Measurements from ENCODE around the gene PDZD2.

Gene PDZD2

DNA sequence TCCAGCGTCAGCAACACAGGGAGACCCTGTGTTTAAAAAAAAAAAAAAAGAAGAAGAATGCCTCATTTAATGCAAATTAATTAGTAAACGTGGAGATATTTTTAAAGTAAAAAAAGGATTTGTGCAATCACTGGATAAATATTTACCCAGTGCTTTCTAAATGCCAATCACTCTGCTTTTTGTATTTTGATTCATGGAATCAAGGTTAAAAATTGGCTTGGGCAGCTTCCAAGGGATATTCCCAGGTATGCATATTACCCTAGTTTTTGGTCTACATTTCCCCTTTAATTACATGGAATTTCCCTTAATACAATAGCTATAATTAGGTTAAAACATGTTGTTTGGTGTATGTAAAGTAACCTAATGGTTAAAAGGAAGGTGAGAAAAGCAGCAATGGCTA is 31.4 kb upstream of the PDZD2 start:
- Histone ChIP-seq H3K9me3 (ENCODE audit: insufficient read depth, low read depth, low read length) (no peaks in the 10 kb centered on the region), H3K79me2 (ENCODE audit: control insufficient read depth, insufficient read depth, low read length, poor library complexity) (no peaks in the 10 kb centered on the region), H3K23ac (ENCODE audit: low read length) (no peak overlapping the region), H4K8ac (ENCODE audit: low read depth, low read length) (no peak overlapping the region), H2BK12ac (ENCODE audit: low read length) (no peak overlapping the region), H3K4ac (ENCODE audit: low read depth, low read length) (no peak overlapping the region), H3K36me3 (ENCODE audit: control insufficient read depth in 1 of 2, insufficient read depth in 2 of 2, low read length in 2 of 2) (no peaks in the 10 kb centered on the region), H4K91ac (ENCODE audit: low read depth, low read length) (no peak overlapping the region), H2AFZ (ENCODE audit: insufficient read depth, low read length, poor library complexity) (no peak overlapping the region), H2AK5ac (ENCODE audit: low read length) (no peak overlapping the region), H2BK5ac (ENCODE audit: low read depth, low read length, poor library complexity) (no peak overlapping the region), H3K18ac (ENCODE audit: low read length) (no peak overlapping the region), H3K79me1 (ENCODE audit: low read length) (no peaks in the 10 kb centered on the region), H2BK120ac (ENCODE audit: insufficient read depth, low read length, poor library complexity) (no peak overlapping the region), H3K4me1 (ENCODE audit: control insufficient read depth in 1 of 2, insufficient read depth in 2 of 2, low read length in 2 of 2) (no peaks in the 10 kb centered on the region), H3K9ac (ENCODE audit: low read length) (no peak overlapping the region), H3K4me2 (ENCODE audit: low read length) (no peak overlapping the region), H3K14ac (ENCODE audit: low read length) (no peak overlapping the region), H3K4me3 (ENCODE audit: low read depth, low read length) (no peak overlapping the region), H3K27ac (ENCODE audit: low read depth, low read length) (no peak overlapping the region), H3K27me3 (ENCODE audit: insufficient read depth, low read length) (no peaks in the 10 kb centered on the region), H4K12ac (ENCODE audit: low read depth, low read length) (no peak overlapping the region)
- WGBS (ENCODE audit: extremely low coverage, insufficient coverage, insufficient read length) = no CpG with 5 or more reads among the region's 2 CpGs
- no peak for DNase-seq

GRCh38 chr5:31611002-31611401 is 27.9 kb upstream of the PDZD2 start:
- Histone ChIP-seq H2AK5ac (ENCODE audit: low read length) (no peak overlapping the region), H3K4me2 (ENCODE audit: low read length) (no peak overlapping the region), H3K27ac (ENCODE audit: low read depth, low read length) (no peak overlapping the region), H4K8ac (ENCODE audit: low read depth, low read length) (no peak overlapping the region), H3K79me1 (ENCODE audit: low read length) (no peaks in the 10 kb centered on the region), H3K9me3 (ENCODE audit: insufficient read depth, low read depth, low read length) (no peaks in the 10 kb centered on the region), H3K79me2 (ENCODE audit: control insufficient read depth, insufficient read depth, low read length, poor library complexity) (no peaks in the 10 kb centered on the region), H3K36me3 (ENCODE audit: control insufficient read depth in 1 of 2, insufficient read depth in 2 of 2, low read length in 2 of 2) (no peaks in the 10 kb centered on the region), H4K12ac (ENCODE audit: low read depth, low read length) (no peak overlapping the region), H3K9ac (ENCODE audit: low read length) (no peak overlapping the region), H2BK12ac (ENCODE audit: low read length) (no peak overlapping the region), H3K18ac (ENCODE audit: low read length) (no peak overlapping the region), H3K14ac (ENCODE audit: low read length) (no peak overlapping the region), H3K27me3 (ENCODE audit: insufficient read depth, low read length) (no peaks in the 10 kb centered on the region), H3K4ac (ENCODE audit: low read depth, low read length) (no peak overlapping the region), H3K4me1 (ENCODE audit: control insufficient read depth in 1 of 2, insufficient read depth in 2 of 2, low read length in 2 of 2) (no peaks in the 10 kb centered on the region), H4K91ac (ENCODE audit: low read depth, low read length) (no peak overlapping the region), H3K4me3 (ENCODE audit: low read depth, low read length) (no peak overlapping the region), H2AFZ (ENCODE audit: insufficient read depth, low read length, poor library complexity) (no peak overlapping the region), H3K23ac (ENCODE audit: low read length) (no peak overlapping the region), H2BK5ac (ENCODE audit: low read depth, low read length, poor library complexity) (no peak overlapping the region), H2BK120ac (ENCODE audit: insufficient read depth, low read length, poor library complexity) (no peak overlapping the region)
- no peak for DNase-seq
- no CpG with 5 or more reads among the region's 2 CpGs for WGBS (ENCODE audit: extremely low coverage, insufficient coverage, insufficient read length)

GRCh38 chr5:31613651-31614050 is 25.3 kb upstream of the PDZD2 start:
- H2AK5ac ChIP-seq (ENCODE audit: low read length) = no peak overlapping the region
- no peak overlapping the region for H3K27ac ChIP-seq (ENCODE audit: low read depth, low read length)
- no peak overlapping the region for H4K91ac ChIP-seq (ENCODE audit: low read depth, low read length)
- no peaks in the 10 kb centered on the region for H3K36me3 ChIP-seq (ENCODE audit: control insufficient read depth in 1 of 2, insufficient read depth in 2 of 2, low read length in 2 of 2)
- no peak overlapping the region for H3K9ac ChIP-seq (ENCODE audit: low read length)
- H3K4ac ChIP-seq (ENCODE audit: low read depth, low read length) = no peak overlapping the region
- no peak overlapping the region for H4K12ac ChIP-seq (ENCODE audit: low read depth, low read length)
- H3K79me2 ChIP-seq (ENCODE audit: control insufficient read depth, insufficient read depth, low read length, poor library complexity) = no peaks in the 10 kb centered on the region
- DNase-seq = peak; percentile 6 to 31
- no peak overlapping the region for H2BK120ac ChIP-seq (ENCODE audit: insufficient read depth, low read length, poor library complexity)
- H3K27me3 ChIP-seq (ENCODE audit: insufficient read depth, low read length) = no peaks in the 10 kb centered on the region
- H3K4me2 ChIP-seq (ENCODE audit: low read length) = no peak overlapping the region
- H3K79me1 ChIP-seq (ENCODE audit: low read length) = no peaks in the 10 kb centered on the region
- no peak overlapping the region for H2BK5ac ChIP-seq (ENCODE audit: low read depth, low read length, poor library complexity)
- no CpG with 5 or more reads among the region's 1 CpG for WGBS (ENCODE audit: extremely low coverage, insufficient coverage, insufficient read length)
- H4K8ac ChIP-seq (ENCODE audit: low read depth, low read length) = no peak overlapping the region
- H3K23ac ChIP-seq (ENCODE audit: low read length) = no peak overlapping the region
- no peak overlapping the region for H2AFZ ChIP-seq (ENCODE audit: insufficient read depth, low read length, poor library complexity)
- H3K14ac ChIP-seq (ENCODE audit: low read length) = no peak overlapping the region
- no peak overlapping the region for H2BK12ac ChIP-seq (ENCODE audit: low read length)
- H3K9me3 ChIP-seq (ENCODE audit: insufficient read depth, low read depth, low read length) = no peaks in the 10 kb centered on the region
- H3K4me1 ChIP-seq (ENCODE audit: control insufficient read depth in 1 of 2, insufficient read depth in 2 of 2, low read length in 2 of 2) = no peaks in the 10 kb centered on the region
- H3K4me3 ChIP-seq (ENCODE audit: low read depth, low read length) = no peak overlapping the region
- no peak overlapping the region for H3K18ac ChIP-seq (ENCODE audit: low read length)

DNA sequence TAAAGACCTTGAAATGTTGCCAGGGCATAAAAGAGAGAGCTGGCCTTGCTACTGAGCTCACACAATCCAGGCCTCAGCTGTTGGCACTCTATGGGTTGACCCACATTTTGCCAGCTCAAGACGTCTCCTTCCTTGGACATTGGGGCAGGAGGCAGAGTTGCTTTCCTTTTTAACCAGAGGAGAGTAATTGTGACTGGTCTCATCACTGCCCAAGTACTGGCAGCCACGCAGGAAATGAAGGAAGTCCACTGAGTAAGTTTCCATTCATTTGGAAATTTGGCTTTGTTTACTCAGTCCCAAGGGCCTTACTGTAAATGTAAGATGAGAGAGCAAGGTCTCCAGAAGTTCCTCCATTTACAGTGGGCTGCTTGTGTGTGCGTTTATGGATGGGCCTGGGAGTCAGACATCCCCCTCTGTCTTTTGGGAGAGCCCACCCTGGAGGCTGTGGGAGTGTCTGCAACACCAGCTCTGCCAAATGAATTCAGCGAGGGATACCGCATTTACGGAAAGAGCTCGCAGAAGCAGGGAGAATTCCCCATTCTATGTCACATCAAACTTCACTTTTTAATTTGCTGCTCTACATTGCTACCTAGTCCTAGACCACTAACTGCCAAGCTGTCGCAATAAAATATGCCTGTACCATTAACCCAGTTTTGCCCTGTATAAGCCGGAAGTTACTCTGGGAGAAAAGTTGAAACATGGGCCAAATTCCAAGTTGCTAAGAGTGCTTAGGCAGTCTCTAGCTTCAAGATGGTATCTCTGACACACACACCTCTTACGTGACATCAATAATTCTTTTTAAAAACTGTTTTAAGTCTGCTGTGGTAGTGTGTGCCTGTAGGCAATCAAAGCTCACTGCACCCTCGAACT is 24.5 kb upstream of the PDZD2 start:
- H3K4me2 ChIP-seq (ENCODE audit: low read length) = no peak overlapping the region
- H3K4me3 ChIP-seq (ENCODE audit: low read depth, low read length) = no peak overlapping the region
- no peak overlapping the region for H2BK5ac ChIP-seq (ENCODE audit: low read depth, low read length, poor library complexity)
- H4K12ac ChIP-seq (ENCODE audit: low read depth, low read length) = no peak overlapping the region
- H3K23ac ChIP-seq (ENCODE audit: low read length) = no peak overlapping the region
- H3K4me1 ChIP-seq (ENCODE audit: control insufficient read depth in 1 of 2, insufficient read depth in 2 of 2, low read length in 2 of 2) = no peaks in the 10 kb centered on the region
- WGBS (ENCODE audit: extremely low coverage, insufficient coverage, insufficient read length) = no CpG with 5 or more reads among the region's 11 CpGs
- H3K27ac ChIP-seq (ENCODE audit: low read depth, low read length) = no peak overlapping the region
- DNase-seq = peak in 1 of 2 donors; percentile 40
- no peak overlapping the region for H3K9ac ChIP-seq (ENCODE audit: low read length)
- no peaks in the 10 kb centered on the region for H3K9me3 ChIP-seq (ENCODE audit: insufficient read depth, low read depth, low read length)
- H4K8ac ChIP-seq (ENCODE audit: low read depth, low read length) = no peak overlapping the region
- no peaks in the 10 kb centered on the region for H3K79me2 ChIP-seq (ENCODE audit: control insufficient read depth, insufficient read depth, low read length, poor library complexity)
- H3K18ac ChIP-seq (ENCODE audit: low read length) = no peak overlapping the region
- H2AFZ ChIP-seq (ENCODE audit: insufficient read depth, low read length, poor library complexity) = no peak overlapping the region
- H2BK120ac ChIP-seq (ENCODE audit: insufficient read depth, low read length, poor library complexity) = no peak overlapping the region
- H3K79me1 ChIP-seq (ENCODE audit: low read length) = no peaks in the 10 kb centered on the region
- H4K91ac ChIP-seq (ENCODE audit: low read depth, low read length) = no peak overlapping the region
- H2BK12ac ChIP-seq (ENCODE audit: low read length) = no peak overlapping the region
- H3K14ac ChIP-seq (ENCODE audit: low read length) = no peak overlapping the region
- H3K4ac ChIP-seq (ENCODE audit: low read depth, low read length) = no peak overlapping the region
- H3K36me3 ChIP-seq (ENCODE audit: control insufficient read depth in 1 of 2, insufficient read depth in 2 of 2, low read length in 2 of 2) = no peaks in the 10 kb centered on the region
- H3K27me3 ChIP-seq (ENCODE audit: insufficient read depth, low read length) = no peaks in the 10 kb centered on the region
- H2AK5ac ChIP-seq (ENCODE audit: low read length) = no peak overlapping the region
